SK-N-SH treated with all-trans-retinoic acid at 6 μM for 48 hours (cell line): ENCODE results near the gene NKD2.

Source experiments
- PATZ1 ChIP-seq: fragments of 250-450 bp; sonication (Bioruptor Pico); IDR thresholded peaks from 2 replicates; pipeline ENCODE4 v1.8.0; 2020; ENCODE audit warnings: mild to moderate bottlenecking, moderate library complexity, borderline replicate concordance
- PPARA ChIP-seq: fragments of 250-450 bp; sonication (Bioruptor Pico); IDR thresholded peaks from 2 replicates; pipeline ENCODE4 v1.5.0; 2020; ENCODE audit warnings: mild to moderate bottlenecking, borderline replicate concordance
- TCF4 ChIP-seq: fragments of 250-450 bp; sonication (Bioruptor Pico); IDR thresholded peaks from 2 replicates; pipeline ENCODE4 v1.8.0; 2021; ENCODE audit warnings: mild to moderate bottlenecking, moderate library complexity, borderline replicate concordance

GRCh38 chr5:995318-995717 is 13.3 kb upstream of the NKD2 start:
- TF ChIP-seq TCF4 (CRISPR knock-in tag) (no peak), PPARA (CRISPR knock-in tag) (no peak), PATZ1 (no peak)
